Peyer's patch (tissue), 4 donors: ENCODE results near the gene ARHGAP18.

Experiments
- POLR2A ChIP-seq, 2 donors: fragments of 450-650 bp; IDR thresholded peaks; one replicate each; pipeline ENCODE4 v1.5.1; 2017; ENCODE audit warnings: antibody characterized with exemption in 2 of 2, mild to moderate bottlenecking in 2 of 2, moderate library complexity in 2 of 2
- TF ChIP-seq, protein P1 (sequence below), 6 experiments: fragments of 450-650 bp in 4 of 6; fragments of 200-600 bp in 2 of 6; sonication (generic) in 1 of 6; IDR thresholded peaks; one replicate each; pipeline ENCODE4 v1.5.1; 2017 to 2019; ENCODE audit warnings: antibody characterized with exemption in 6 of 6, mild to moderate bottlenecking in 3 of 6, moderate library complexity in 1 of 6

DNA sequence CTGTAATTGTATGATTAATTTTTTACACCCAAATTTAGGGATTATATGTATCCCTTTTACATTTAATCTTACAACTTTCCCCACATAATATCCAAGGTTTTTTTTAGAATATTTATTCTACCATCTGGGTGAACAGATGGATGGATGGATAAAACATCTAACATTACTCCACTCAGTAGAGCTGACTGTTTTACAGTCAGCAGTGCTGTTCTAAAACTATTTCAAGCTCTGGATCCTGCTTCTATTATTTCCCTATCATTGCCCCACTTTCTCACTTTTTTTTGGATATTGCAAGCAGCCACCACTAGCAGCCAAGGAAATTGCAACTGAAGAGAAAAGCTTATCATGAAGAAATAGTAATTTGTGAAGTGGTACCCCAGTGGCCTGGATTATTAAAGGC is 173.7 kb downstream of the ARHGAP18 start:
- TF ChIP-seq POLR2A (IDR thresholded peaks at IDR 0.05), result no peak
- TF ChIP-seq, protein P1, sequence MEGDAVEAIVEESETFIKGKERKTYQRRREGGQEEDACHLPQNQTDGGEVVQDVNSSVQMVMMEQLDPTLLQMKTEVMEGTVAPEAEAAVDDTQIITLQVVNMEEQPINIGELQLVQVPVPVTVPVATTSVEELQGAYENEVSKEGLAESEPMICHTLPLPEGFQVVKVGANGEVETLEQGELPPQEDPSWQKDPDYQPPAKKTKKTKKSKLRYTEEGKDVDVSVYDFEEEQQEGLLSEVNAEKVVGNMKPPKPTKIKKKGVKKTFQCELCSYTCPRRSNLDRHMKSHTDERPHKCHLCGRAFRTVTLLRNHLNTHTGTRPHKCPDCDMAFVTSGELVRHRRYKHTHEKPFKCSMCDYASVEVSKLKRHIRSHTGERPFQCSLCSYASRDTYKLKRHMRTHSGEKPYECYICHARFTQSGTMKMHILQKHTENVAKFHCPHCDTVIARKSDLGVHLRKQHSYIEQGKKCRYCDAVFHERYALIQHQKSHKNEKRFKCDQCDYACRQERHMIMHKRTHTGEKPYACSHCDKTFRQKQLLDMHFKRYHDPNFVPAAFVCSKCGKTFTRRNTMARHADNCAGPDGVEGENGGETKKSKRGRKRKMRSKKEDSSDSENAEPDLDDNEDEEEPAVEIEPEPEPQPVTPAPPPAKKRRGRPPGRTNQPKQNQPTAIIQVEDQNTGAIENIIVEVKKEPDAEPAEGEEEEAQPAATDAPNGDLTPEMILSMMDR (IDR thresholded peaks at IDR 0.05), result no peak
